HEK293 (cell line): ENCODE measurements around the gene ITGB6.

Experiments
- CTCF ChIP-seq: fragments of 450-650 bp; formaldehyde crosslinking; IDR thresholded peaks from 2 replicates; pipeline ENCODE4 v1.5.1; 2016; ENCODE audit warnings: missing biosample characterization, missing genetic modification characterization
- PRDM4 ChIP-seq: fragments of 450-650 bp; formaldehyde crosslinking; IDR thresholded peaks from 2 replicates; pipeline ENCODE4 v1.5.1; 2017; ENCODE audit warnings: missing biosample characterization, missing genetic modification characterization
- REPIN1 ChIP-seq: fragments of 450-650 bp; formaldehyde crosslinking; IDR thresholded peaks from 2 replicates; pipeline ENCODE4 v1.5.1; 2017; ENCODE audit warnings: missing biosample characterization, missing genetic modification characterization, low read depth
- YY1 ChIP-seq: fragments of 450-650 bp; formaldehyde crosslinking; IDR thresholded peaks from 2 replicates; pipeline ENCODE4 v1.5.1; 2018; ENCODE audit warnings: missing biosample characterization, missing genetic modification characterization
- ZBTB17 ChIP-seq: fragments of 450-650 bp; formaldehyde crosslinking; IDR thresholded peaks from 2 replicates; pipeline ENCODE4 v1.5.1; 2016; ENCODE audit warnings: missing biosample characterization, missing genetic modification characterization
- ZFP41 ChIP-seq: fragments of 450-650 bp; formaldehyde crosslinking; IDR thresholded peaks from 2 replicates; pipeline ENCODE4 v1.5.1; 2016; ENCODE audit warnings: missing biosample characterization, missing genetic modification characterization, borderline replicate concordance
- ZNF184 ChIP-seq: fragments of 450-650 bp; IDR thresholded peaks from 2 replicates; pipeline ENCODE4 v1.5.1; 2018; ENCODE audit warnings: missing biosample characterization, mild to moderate bottlenecking, missing genetic modification characterization
- ZNF223 ChIP-seq: fragments of 450-650 bp; formaldehyde crosslinking; IDR thresholded peaks from 2 replicates; pipeline ENCODE4 v1.5.1; 2016; ENCODE audit warnings: missing biosample characterization, missing genetic modification characterization
- ZNF274 ChIP-seq, 2 experiments: fragments of 200-500 bp in 1 of 2; fragments of 450-650 bp in 1 of 2; sonication (Bioruptor generic) in 1 of 2; formaldehyde crosslinking in 1 of 2; IDR thresholded peaks; 2 replicates each; pipeline versions ENCODE4 v1.5.1 to v1.6.1; 2014 to 2016; ENCODE audit warnings: borderline replicate concordance in 1 of 2, inconsistent platforms in 1 of 2, low read length in 1 of 2, missing biosample characterization in 1 of 2, missing genetic modification characterization in 1 of 2
- ZNF571 ChIP-seq: fragments of 450-650 bp; formaldehyde crosslinking; IDR thresholded peaks from 2 replicates; pipeline ENCODE4 v1.5.0; 2017; ENCODE audit warnings: missing biosample characterization, missing genetic modification characterization
- ZNF610 ChIP-seq: fragments of 450-650 bp; formaldehyde crosslinking; IDR thresholded peaks from 2 replicates; pipeline ENCODE4 v1.5.1; 2016; ENCODE audit warnings: missing biosample characterization, missing genetic modification characterization, borderline replicate concordance
- TF ChIP-seq, protein P1 (sequence below): fragments of 450-650 bp; formaldehyde crosslinking; IDR thresholded peaks from 2 replicates; pipeline ENCODE4 v1.5.1; 2016; ENCODE audit warnings: missing biosample characterization, missing genetic modification characterization
- TF ChIP-seq, protein P2 (sequence below): fragments of 450-650 bp; formaldehyde crosslinking; IDR thresholded peaks from 2 replicates; pipeline ENCODE4 v1.5.1; 2017; ENCODE audit warnings: missing biosample characterization, missing genetic modification characterization

- TF ChIP-seq CTCF (tag by site-specific recombination) (no peak), YY1 (no peak), REPIN1 (tag by site-specific recombination) (no peak), ZNF571 (tag by site-specific recombination) (no peak), ZNF223 (no peak), ZFP41 (tag by site-specific recombination) (no peak), ZBTB17 (tag by site-specific recombination) (no peak), PRDM4 (no peak), ZNF610 (tag by site-specific recombination) (no peak), ZNF184 (tag by site-specific recombination) (no peak), ZNF274 (IDR thresholded peaks at IDR 0.05; ENCODE audit: low read length) (no peak), ZNF274 (tag by site-specific recombination; IDR thresholded peaks at IDR 0.05; ENCODE audit: borderline replicate concordance) (no peak)
- TF ChIP-seq, protein P1, sequence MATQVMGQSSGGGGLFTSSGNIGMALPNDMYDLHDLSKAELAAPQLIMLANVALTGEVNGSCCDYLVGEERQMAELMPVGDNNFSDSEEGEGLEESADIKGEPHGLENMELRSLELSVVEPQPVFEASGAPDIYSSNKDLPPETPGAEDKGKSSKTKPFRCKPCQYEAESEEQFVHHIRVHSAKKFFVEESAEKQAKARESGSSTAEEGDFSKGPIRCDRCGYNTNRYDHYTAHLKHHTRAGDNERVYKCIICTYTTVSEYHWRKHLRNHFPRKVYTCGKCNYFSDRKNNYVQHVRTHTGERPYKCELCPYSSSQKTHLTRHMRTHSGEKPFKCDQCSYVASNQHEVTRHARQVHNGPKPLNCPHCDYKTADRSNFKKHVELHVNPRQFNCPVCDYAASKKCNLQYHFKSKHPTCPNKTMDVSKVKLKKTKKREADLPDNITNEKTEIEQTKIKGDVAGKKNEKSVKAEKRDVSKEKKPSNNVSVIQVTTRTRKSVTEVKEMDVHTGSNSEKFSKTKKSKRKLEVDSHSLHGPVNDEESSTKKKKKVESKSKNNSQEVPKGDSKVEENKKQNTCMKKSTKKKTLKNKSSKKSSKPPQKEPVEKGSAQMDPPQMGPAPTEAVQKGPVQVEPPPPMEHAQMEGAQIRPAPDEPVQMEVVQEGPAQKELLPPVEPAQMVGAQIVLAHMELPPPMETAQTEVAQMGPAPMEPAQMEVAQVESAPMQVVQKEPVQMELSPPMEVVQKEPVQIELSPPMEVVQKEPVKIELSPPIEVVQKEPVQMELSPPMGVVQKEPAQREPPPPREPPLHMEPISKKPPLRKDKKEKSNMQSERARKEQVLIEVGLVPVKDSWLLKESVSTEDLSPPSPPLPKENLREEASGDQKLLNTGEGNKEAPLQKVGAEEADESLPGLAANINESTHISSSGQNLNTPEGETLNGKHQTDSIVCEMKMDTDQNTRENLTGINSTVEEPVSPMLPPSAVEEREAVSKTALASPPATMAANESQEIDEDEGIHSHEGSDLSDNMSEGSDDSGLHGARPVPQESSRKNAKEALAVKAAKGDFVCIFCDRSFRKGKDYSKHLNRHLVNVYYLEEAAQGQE (tag by site-specific recombination): no peak
- TF ChIP-seq, protein P2, sequence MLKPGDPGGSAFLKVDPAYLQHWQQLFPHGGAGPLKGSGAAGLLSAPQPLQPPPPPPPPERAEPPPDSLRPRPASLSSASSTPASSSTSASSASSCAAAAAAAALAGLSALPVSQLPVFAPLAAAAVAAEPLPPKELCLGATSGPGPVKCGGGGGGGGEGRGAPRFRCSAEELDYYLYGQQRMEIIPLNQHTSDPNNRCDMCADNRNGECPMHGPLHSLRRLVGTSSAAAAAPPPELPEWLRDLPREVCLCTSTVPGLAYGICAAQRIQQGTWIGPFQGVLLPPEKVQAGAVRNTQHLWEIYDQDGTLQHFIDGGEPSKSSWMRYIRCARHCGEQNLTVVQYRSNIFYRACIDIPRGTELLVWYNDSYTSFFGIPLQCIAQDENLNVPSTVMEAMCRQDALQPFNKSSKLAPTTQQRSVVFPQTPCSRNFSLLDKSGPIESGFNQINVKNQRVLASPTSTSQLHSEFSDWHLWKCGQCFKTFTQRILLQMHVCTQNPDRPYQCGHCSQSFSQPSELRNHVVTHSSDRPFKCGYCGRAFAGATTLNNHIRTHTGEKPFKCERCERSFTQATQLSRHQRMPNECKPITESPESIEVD (tag by site-specific recombination): no peak
These were observed 90.8 kb downstream of the ITGB6 start for GRCh38 chr2:160109243-160109642.
